ENCODE results near the gene GATAD2A.

GATAD2A gene

GRCh38 chr19:19514881-19515641 lies 109.6 kb downstream of the GATAD2A start, which contains the start of gene TSSK6:
TSS of gene TSSK6 (minus strand) at chr19:19515548. CDS start at chr19:19515427, 121 bp downstream.
- no peak for DNase-seq

DNA sequence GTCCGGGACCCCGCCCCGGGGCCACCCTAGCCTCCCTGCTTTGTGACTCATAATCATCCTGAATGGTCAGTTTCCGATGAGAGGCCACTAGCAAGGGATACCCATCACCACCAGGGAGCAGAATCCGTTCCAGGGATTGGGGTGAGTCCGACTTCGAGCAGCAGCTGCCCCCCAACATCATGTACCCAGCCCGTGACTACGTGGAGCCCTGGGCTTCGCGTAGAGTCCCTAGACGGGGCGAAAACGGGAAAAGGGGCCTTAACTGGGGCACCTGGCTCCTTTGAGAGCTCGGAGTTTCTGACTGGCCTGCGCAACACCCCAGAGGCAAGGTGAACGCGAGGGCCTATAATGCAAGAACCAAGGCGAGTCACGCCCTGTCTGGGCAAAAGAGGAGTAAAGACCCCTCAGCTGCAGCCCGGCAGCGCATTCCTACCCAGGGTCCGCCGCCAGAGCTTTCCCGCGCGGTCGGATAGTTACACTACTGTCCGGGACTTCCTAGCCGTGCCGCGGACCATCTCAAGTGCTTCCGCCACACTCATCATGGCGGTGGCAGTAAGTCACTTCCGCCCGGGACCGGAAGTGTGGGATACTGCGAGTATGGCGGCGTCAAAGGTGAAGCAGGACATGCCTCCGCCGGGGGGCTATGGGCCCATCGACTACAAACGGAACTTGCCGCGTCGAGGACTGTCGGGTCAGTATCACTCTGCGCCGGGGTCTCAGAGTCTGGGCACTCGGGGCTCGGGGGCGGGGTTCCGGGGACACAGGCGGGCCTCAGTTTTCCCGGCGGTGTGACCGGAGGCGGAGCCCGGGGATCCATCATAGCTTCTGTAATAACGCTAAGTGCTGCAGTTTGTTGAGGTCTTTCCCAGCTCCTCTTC lies 110.4 kb downstream of the GATAD2A start, which contains the start of gene NDUFA13:
Gene NDUFA13 (plus strand): TSS at position 584 of the 878 bp plus-strand sequence. CDS start 14 bp downstream, at position 598.
- peak; percentile 94 for DNase-seq

DNA sequence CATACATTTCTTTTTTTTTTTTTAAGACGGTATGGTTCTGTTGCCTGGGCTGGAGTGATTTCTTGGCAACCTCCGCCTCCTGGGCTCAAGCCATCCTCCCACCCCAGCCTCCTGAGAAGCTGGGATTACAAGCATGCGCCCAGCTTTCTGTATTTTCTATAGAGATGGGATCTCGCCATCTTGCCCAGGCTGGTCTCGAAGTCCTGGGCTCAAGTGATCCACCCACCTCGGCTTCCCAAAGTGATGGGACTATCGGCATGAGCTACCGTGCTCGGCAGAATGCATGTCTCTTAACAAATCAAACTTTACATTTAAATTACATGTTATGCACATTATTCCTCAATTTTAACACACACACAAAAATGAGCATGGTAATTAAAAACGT lies 111.8 kb downstream of the GATAD2A start:
- DNase-seq: no peak

GRCh38 chr19:19520989-19521388 lies 115.5 kb downstream of the GATAD2A start:
- no peak for DNase-seq

- no peak for DNase-seq
These were observed 117.7 kb downstream of the GATAD2A start for GRCh38 chr19:19523177-19523576.

DNA sequence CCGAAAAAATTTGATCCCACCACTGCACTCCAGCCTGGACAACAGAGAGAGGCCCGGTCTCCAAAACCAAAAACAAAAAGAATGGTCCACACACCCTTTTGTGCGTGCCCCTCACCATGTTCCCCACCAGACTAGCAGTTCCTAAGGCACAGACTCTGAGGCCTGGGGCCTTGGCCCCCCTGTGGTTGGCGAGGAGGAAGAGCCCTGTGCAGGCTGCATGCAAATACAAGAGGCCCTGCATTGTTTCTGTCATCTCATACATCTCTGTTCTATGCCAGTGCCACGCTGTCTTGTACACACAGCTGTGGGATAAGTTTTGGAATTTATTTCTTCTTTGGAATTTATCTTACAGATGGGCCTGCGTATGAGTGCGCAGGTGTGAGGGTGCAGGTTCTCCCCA lies 118.6 kb downstream of the GATAD2A start:
- DNase-seq: no peak

GRCh38 chr19:19525611-19526380 lies 120.3 kb downstream of the GATAD2A start:
- DNase-seq: no peak

DNA sequence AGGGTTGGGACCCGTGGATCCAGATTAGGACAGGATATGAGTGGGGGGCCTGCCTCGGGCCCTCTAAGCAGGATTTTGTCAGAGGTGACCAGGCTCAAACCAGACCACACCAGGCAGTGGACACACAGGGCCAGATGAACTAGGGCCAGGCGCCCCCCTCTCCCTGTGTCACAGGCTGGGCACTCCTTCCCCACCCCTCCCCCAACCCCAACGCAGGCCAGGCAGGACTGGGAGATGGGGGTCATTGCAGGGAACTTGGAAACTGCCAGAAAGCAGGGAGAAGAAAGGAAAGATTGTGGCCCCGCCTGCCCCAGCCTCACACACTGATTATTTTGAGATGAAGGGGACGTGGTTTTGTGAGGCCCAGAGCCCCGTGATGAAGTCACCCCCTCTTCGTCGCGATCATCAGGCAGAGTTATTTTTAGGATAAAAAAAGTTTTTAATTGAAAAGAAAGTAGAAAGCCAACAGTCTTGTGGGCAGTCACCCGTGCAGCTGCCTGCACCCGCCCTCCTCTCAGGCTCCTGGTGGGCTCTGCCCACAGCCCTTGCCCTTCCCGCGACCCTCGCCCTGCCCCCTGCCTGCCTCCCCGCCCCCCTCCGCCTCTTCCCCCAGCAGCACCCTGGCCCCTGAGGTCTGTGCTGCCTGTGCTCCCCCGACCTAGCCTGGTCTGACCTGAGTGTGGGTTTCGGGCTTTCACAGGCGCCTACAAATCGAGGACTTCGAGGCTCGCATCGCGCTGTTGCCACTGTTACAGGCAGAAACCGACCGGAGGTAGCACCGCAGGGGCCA lies 121.3 kb downstream of the GATAD2A start:
- no peak for DNase-seq

DNA sequence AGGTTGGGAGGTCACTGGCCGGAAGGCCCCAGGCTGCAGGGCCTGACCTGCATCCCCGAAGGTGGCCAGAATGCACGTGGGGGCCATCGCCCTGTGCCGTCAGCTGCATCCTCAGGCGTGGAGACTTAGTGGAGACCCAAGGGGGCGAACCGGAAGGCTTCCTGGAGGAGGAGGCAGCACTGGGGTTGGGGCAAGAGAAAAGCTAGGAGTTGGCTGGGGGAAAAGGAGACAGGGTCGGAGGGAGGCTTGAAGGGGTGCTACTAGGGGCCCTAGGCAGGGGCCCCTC lies 121.8 kb downstream of the GATAD2A start:
- DNase-seq: no peak

- DNase-seq: no peak
These were observed 122.5 kb downstream of the GATAD2A start for GRCh38 chr19:19527674-19528625.

- no peak for DNase-seq
These were observed 123.4 kb downstream of the GATAD2A start, which contains the start of gene YJEFN3 for GRCh38 chr19:19528721-19529490. TSS of gene YJEFN3 (plus strand) at chr19:19528911. CDS start at chr19:19528933, 22 bp downstream.

- no peak for DNase-seq
These were observed 124.4 kb downstream of the GATAD2A start for GRCh38 chr19:19529783-19530422.

DNA sequence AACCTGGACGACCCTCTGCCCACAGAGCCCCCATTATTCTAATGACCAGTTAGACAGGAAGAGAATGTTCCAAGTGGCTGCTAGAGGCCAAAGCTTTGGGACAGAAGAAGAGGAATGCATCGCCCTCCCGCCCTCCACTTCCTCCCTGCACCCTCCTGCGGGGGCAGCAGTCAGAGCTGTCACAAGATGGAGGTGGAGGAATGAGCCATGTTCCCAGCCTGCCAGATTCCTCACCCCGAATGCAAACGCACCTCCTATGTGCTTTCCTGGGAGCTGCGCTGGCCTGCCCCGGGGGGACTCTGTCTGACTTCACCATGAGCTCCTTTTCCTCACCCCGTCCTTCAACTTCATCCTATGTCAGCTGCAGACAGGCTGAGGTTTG lies 124.9 kb downstream of the GATAD2A start:
- DNase-seq: no peak

DNA sequence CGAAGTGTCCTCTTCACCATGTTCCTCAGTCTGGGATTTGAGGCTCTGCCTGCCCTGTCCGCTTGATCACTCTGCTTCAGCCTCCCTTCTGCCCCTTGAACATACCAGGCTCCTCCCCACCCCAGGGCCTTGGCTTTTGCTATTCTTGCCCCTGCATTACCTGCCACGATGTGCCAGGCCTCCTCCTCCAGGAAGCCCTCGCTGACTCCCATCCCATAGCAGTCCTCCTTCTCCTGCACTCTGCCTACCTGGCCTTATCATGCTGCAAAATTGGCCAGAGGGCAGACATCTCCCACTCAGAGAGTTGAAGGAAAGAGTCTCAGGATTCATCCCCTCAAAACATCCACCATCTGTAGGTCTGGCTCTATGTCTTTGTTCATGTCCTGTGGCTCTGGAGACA lies 125.4 kb downstream of the GATAD2A start:
- no peak for DNase-seq

DNA sequence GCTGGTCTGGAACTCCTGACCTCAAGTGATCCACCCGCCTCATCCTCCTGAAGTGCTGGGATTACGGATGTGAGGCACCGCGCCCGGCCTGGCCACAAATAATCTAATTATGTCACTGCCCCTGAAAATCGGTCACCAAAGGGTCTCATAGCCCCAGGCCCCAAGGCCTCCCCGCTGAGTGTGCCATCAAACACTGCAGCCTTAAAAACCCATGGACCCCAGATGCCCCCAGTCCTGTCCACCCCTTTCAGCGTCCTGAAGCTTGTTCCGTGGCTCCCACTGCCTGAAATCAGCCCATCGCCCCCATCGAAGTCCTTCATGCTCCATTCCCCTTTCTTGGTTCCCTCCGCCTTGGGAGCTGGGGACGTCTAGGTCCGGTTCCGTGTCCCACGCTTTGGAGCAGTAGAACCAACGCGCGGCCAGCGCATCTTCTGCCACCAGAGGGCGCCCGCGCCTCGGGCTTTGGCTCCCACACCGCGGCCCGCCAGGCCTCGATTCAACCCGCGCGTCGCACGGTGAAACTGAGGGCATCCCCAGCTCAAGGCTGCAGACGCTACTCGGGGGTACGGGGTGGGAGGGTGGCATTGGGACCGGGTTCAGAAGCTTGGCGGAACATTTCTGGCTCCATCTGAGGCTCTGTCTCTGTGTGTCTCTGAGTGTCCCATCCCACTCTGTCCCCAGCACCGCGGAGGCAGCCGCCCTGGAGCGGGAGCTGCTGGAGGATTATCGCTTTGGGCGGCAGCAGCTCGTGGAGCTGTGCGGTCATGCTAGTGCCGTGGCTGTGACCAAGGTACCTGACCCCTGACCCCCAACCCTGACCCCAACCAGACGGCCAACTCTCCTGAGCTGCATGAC lies 126.7 kb downstream of the GATAD2A start:
- DNase-seq: peak; percentile 89

DNA sequence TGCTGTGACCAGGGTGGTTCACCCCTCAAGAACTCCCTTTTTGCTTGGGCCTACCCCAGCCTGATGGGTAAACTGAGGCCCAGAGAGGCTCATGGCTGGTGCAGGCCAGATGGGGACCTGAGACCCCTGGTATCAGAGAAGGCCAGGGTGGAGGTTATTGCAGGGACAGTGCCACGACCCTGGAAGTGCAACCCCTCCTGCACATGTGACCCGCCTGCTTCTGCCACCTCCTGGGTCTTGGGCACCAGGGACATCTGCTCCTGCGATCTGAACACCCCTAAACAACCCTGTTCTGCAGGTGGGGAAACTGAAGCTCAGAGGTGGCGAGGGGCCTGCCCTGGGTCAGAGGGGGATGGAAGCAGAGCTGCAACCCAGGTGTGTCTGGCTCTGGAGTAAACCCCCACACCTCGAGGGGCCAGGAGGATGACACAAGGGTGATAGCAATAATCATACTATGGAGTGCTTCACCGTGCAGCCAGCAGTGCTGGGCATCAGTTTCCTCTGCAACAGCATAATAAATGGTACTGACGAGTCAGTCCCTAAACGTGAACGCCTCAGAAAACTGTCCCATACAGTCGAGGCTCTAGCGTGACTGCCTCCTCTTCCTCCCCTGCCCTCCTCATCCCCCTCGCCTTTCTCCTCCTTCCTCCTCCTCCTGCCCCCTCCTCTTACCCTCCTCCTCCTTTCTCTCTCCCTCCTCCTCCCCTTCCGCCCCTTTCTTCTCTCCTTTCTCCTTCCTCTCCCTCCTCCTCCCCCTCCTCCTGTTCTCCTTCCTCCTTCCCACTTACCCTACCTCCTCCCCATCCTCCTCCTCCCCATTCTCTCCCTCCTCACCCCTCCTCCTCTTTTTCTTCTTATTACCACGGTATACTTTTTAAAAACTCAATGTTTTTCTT lies 127.6 kb downstream of the GATAD2A start:
- DNase-seq: no peak

- no peak for DNase-seq
These were observed 128.4 kb downstream of the GATAD2A start for GRCh38 chr19:19533841-19534240.
